Measurements from ENCODE around the gene SLC26A11.

GRCh38 chr17:80225230-80225629 lies 5.0 kb downstream of the SLC26A11 start:
- TF ChIP-seq POLR2A (IDR thresholded peaks at IDR 0.05; ENCODE audit: low read length) (no peak), GATA1 (IDR thresholded peaks at IDR 0.05; ENCODE audit: low read depth, low read length) (no peak)

Measured in erythroblast (primary cell).